GM20431 (cell line): ENCODE measurements around the gene SND1.

Experiments
- in situ Hi-C: fragments of 300-500 bp; cut with MseI, MboI; formaldehyde crosslinking; loops from one replicate; pipeline ENCODE4 v1.15.0; 2020; ENCODE audit warnings: low sequenced_read_pairs; ENCODE audit not compliant: unreplicated experiment

Gene SND1

GRCh38 chr7:127912901-127913300 lies 260.9 kb downstream of the SND1 start:
- in situ Hi-C loops = no loop called here

- in situ Hi-C loops = no loop called here
Observed at GRCh38 chr7:127913686-127914085, 261.7 kb downstream of the SND1 start.

- in situ Hi-C loops = no loop called here
Observed at GRCh38 chr7:127914693-127915092, 262.7 kb downstream of the SND1 start.

- in situ Hi-C loops = no loop called here
Observed at GRCh38 chr7:127916735-127917134, 264.7 kb downstream of the SND1 start.

GRCh38 chr7:127918130-127918529 lies 266.1 kb downstream of the SND1 start:
- in situ Hi-C loops = no loop called here

GRCh38 chr7:127920787-127921438 lies 268.9 kb downstream of the SND1 start:
- in situ Hi-C loops = no loop called here

GRCh38 chr7:127922656-127923055 lies 270.7 kb downstream of the SND1 start:
- in situ Hi-C loops = no loop called here

GRCh38 chr7:127924874-127925273 lies 272.9 kb downstream of the SND1 start:
- in situ Hi-C loops = no loop called here

GRCh38 chr7:127927348-127927696 lies 275.3 kb downstream of the SND1 start:
- in situ Hi-C loops = no loop called here

GRCh38 chr7:127928222-127928621 lies 276.2 kb downstream of the SND1 start:
- in situ Hi-C loops = no loop called here

GRCh38 chr7:127928852-127929251 lies 276.9 kb downstream of the SND1 start:
- in situ Hi-C loops = no loop called here

- in situ Hi-C loops = no loop called here
Observed at GRCh38 chr7:127930341-127931328, 278.6 kb downstream of the SND1 start.

GRCh38 chr7:127932076-127932475 lies 280.1 kb downstream of the SND1 start:
- in situ Hi-C loops = no loop called here

- in situ Hi-C loops = no loop called here
Observed at GRCh38 chr7:127932496-127932895, 280.5 kb downstream of the SND1 start.

- in situ Hi-C loops = no loop called here
Observed at GRCh38 chr7:127933146-127933545, 281.2 kb downstream of the SND1 start.

- in situ Hi-C loops = no loop called here
Observed at GRCh38 chr7:127934711-127935110, 282.7 kb downstream of the SND1 start.

- in situ Hi-C loops = no loop called here
Observed at GRCh38 chr7:127935847-127936376, 283.9 kb downstream of the SND1 start.

- in situ Hi-C loops = no loop called here
Observed at GRCh38 chr7:127937066-127937680, 285.2 kb downstream of the SND1 start.

- in situ Hi-C loops = no loop called here
Observed at GRCh38 chr7:127938588-127938987, 286.6 kb downstream of the SND1 start.

- in situ Hi-C loops = no loop called here
Observed at GRCh38 chr7:127940381-127941160, 288.6 kb downstream of the SND1 start.
